Mucosa of descending colon (tissue), 3 donors: ENCODE data around the gene NRAP. TPM values are rescaled to one million over a fixed set of nuclear protein-coding genes. Genes with fewer than 3 reads are reported as not detected.

Experiments used
- ATAC-seq: fragments of 200-7000 bp; cut with Tn5 transposase; one replicate; pipeline ENCODE4 v1.9.1; 2020; ENCODE audit warnings: mild to moderate bottlenecking, moderate library complexity
- DNase-seq, 3 donors: peaks; one replicate each; pipeline ENCODE4 v3.0.0-alpha.2; 2020
- H3K36me3 ChIP-seq: fragments of 200-600 bp; one replicate; pipeline ENCODE4 v1.8.0; 2021; ENCODE audit warnings: low read depth, mild to moderate bottlenecking
- H3K4me1 ChIP-seq: fragments of 200-600 bp; one replicate; pipeline ENCODE4 v1.8.0; 2021; ENCODE audit warnings: low read depth, mild to moderate bottlenecking
- H3K4me3 ChIP-seq: fragments of 200-600 bp; one replicate; pipeline ENCODE4 v1.8.0; 2021; ENCODE audit warnings: mild to moderate bottlenecking
- H3K9me3 ChIP-seq: fragments of 200-600 bp; one replicate; pipeline ENCODE4 v1.8.0; 2021; ENCODE audit warnings: mild to moderate bottlenecking
- intact Hi-C, 2 donors: fragments of 100-400 bp; cut with DNase I in 1 of 2; cut with micrococcal nuclease in 1 of 2; formaldehyde crosslinking; loops; one replicate each; pipeline versions ENCODE4 v1.11.0 to v1.11.1; 2022; cut with DNase I, micrococcal nuclease
- long read RNA-seq, 2 donors: library from polyadenylated mRNA; unstranded; transcript quantifications; one replicate each; pipeline ENCODE4 v2.0.0, GENCODE V29; 2019 to 2021
- total RNA-seq, 3 donors: library from RNA; stranded (reverse); fragmentation: NEBNext Ultra II Directional in 2 of 3; extraction: Animal tissue kit (Norgen Biotek cat#: 25700) in 2 of 3; gene quantifications; one replicate each; pipeline versions ENCODE4 v1.2.1 to v1.2.4, GENCODE V29; 2021 to 2023
- TF ChIP-seq, protein P1 (sequence below): fragments of 200-600 bp; IDR thresholded peaks from one replicate; pipeline ENCODE4 v1.8.0; 2022; ENCODE audit warnings: antibody characterized with exemption, mild to moderate bottlenecking
- donor health status: DM: no; HTN: no; CAD: no; lungs with moderate emphysema.
- donor health status: DM: no; HTN: no; CAD: no.
- donor health status: DM: no; HTN: yes; CAD: no.

The NRAP gene
- 1 to 10 TPM in 1 of 3 donors, under 1 TPM in 2; 0.16 to 1.6 (median 0.80) TPM for total RNA-seq
- long read RNA-seq, donor 1, result 0 reads
- long read RNA-seq, donor 2, result 0 reads

GRCh38 chr10:113663908-113664307, at the start of gene NRAP:
NRAP (minus strand) TSS chr10:113664041; CDS start chr10:113663882, 159 bp downstream.
- Histone ChIP-seq H3K36me3 (no peaks in the 10 kb centered on the region), H3K4me3 (no peak within 1 kb of the TSS), H3K4me1 (no peaks in the 10 kb centered on the region), H3K9me3 (no peaks in the 10 kb centered on the region)
- no peak for DNase-seq
- no peak for ATAC-seq
- intact Hi-C loops, result no loop called here
- TF ChIP-seq, protein P1, sequence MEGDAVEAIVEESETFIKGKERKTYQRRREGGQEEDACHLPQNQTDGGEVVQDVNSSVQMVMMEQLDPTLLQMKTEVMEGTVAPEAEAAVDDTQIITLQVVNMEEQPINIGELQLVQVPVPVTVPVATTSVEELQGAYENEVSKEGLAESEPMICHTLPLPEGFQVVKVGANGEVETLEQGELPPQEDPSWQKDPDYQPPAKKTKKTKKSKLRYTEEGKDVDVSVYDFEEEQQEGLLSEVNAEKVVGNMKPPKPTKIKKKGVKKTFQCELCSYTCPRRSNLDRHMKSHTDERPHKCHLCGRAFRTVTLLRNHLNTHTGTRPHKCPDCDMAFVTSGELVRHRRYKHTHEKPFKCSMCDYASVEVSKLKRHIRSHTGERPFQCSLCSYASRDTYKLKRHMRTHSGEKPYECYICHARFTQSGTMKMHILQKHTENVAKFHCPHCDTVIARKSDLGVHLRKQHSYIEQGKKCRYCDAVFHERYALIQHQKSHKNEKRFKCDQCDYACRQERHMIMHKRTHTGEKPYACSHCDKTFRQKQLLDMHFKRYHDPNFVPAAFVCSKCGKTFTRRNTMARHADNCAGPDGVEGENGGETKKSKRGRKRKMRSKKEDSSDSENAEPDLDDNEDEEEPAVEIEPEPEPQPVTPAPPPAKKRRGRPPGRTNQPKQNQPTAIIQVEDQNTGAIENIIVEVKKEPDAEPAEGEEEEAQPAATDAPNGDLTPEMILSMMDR, result no peak

- no peak for DNase-seq
- Histone ChIP-seq H3K4me1 (no peaks in the 10 kb centered on the region), H3K9me3 (no peaks in the 10 kb centered on the region), H3K36me3 (peaks cover 2% of the 10 kb centered on the region), H3K4me3 (no peak overlapping the region)
- peak; percentile 69 for ATAC-seq
- TF ChIP-seq, protein P1, result no peak
- intact Hi-C loops, result no loop called here
Measured at GRCh38 chr10:113713640-113713982, 49.8 kb upstream of the NRAP start.

- Histone ChIP-seq H3K4me1 (no peaks in the 10 kb centered on the region), H3K9me3 (no peaks in the 10 kb centered on the region), H3K4me3 (no peak overlapping the region), H3K36me3 (peaks cover 2% of the 10 kb centered on the region)
- TF ChIP-seq, protein P1, result no peak
- ATAC-seq, result peak; percentile 93
- peak in 2 of 3 donors; percentile 49 to 56 for DNase-seq
- intact Hi-C loops, result no loop called here
Measured at GRCh38 chr10:113712755-113713639, 49.2 kb upstream of the NRAP start.

GRCh38 chr10:113712024-113712423, 48.2 kb upstream of the NRAP start:
- Histone ChIP-seq H3K4me3 (no peak overlapping the region), H3K9me3 (no peaks in the 10 kb centered on the region), H3K36me3 (peaks cover 2% of the 10 kb centered on the region), H3K4me1 (no peaks in the 10 kb centered on the region)
- TF ChIP-seq, protein P1, result no peak
- intact Hi-C loops, result no loop called here
- DNase-seq (no peak), ATAC-seq (no peak)

GRCh38 chr10:113711142-113711541, 47.3 kb upstream of the NRAP start:
- no peaks in the 10 kb centered on the region for H3K9me3 ChIP-seq
- H3K4me1 ChIP-seq, result no peaks in the 10 kb centered on the region
- intact Hi-C loops, result no loop called here
- no peaks in the 10 kb centered on the region for H3K36me3 ChIP-seq
- H3K4me3 ChIP-seq, result no peak overlapping the region
- DNase-seq, result no peak
- no peak for ATAC-seq
- TF ChIP-seq, protein P1, result no peak
